Astrocyte of the cerebellum (primary cell): ENCODE data around the gene SPG11.

ENCODE experiments used
- DNase-seq: peaks from one replicate; pipeline ENCODE4 v3.0.0-alpha.2; 2011; ENCODE audit warnings: low read depth
- H3K4me3 ChIP-seq: 2 replicates; pipeline ENCODE4 v1.5.1; 2011; ENCODE audit warnings: mild to moderate bottlenecking, low read depth, low read length, moderate library complexity
- in situ Hi-C: cut with HindIII; loops from 2 replicates; pipeline ENCODE4 v1.10.0; 2017; ENCODE audit warnings: low sequenced_read_pairs
- TF ChIP-seq, protein P1 (sequence below): IDR thresholded peaks from 2 replicates; pipeline ENCODE4 v1.5.1; 2012; ENCODE audit warnings: low read length, low read depth, moderate library complexity, mild to moderate bottlenecking; ENCODE audit errors: missing control alignments

SPG11 gene

DNA sequence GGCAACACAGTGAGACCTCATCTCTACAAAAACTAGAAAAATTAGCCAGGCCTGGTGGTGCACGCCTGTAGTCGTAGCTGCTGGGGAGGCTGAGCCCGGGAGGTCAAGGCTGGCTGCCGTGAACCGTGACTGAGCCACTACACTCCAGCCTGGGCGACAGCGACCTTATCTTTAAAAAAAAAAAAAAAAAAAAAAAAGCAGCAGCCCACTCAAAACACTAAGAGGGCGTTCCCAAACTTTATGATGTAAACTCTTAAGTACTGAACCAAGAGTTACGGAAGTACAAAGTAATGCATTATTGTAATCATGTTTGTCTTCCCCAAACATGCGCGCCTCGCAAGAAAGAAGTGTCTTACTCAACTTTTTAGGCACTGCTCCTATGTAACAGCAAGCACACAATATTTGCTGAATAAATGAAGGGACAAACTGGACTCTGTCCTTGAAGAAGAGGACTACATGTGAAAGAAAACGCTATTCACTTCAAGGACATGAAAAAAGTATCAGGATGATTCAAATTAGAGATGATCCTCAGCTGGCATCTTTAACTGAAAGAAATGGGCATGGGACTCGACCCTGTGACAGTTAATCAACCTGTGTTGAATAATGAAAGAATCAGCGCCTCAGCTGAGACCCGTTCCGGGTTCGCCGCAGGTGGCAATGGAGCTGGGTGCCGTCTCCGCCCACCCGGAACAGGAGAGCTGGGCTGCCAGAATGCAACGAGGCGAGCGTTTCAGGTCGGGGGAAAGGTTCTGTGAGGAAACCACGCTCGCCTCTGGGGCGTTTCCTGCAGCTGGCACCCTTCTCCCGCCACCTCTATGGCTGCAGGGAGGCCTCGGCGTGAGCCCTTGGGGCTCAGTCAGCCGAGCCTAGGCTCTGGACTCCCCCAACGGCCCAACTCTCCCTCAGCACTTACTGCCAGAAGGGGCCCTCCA is 718 bp downstream of the SPG11 start:
- H3K4me3 ChIP-seq, result peak overlapping the region; percentile 98
- in situ Hi-C loops, result no loop called here
- DNase-seq, result peak; percentile 6

DNA sequence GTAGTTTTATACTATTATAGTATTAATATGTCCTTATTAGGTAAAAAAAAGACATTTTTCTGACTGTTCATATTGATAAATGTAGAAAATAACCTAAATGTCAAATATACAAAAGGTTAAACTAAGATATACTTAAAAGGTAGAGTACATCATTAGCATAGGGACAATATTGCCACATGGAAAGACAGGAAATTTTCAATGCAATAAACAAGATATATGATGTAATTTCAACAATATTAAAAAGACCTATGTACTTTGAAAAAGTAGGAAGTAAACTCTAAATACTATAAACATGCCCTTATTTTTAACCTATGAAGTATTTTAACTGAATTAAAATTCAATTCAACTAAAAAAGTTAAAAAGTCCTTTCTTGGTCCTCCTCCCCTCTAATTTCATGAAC is 1.9 kb downstream of the SPG11 start:
- in situ Hi-C loops, result no loop called here
- DNase-seq, result no peak
- TF ChIP-seq, protein P1, sequence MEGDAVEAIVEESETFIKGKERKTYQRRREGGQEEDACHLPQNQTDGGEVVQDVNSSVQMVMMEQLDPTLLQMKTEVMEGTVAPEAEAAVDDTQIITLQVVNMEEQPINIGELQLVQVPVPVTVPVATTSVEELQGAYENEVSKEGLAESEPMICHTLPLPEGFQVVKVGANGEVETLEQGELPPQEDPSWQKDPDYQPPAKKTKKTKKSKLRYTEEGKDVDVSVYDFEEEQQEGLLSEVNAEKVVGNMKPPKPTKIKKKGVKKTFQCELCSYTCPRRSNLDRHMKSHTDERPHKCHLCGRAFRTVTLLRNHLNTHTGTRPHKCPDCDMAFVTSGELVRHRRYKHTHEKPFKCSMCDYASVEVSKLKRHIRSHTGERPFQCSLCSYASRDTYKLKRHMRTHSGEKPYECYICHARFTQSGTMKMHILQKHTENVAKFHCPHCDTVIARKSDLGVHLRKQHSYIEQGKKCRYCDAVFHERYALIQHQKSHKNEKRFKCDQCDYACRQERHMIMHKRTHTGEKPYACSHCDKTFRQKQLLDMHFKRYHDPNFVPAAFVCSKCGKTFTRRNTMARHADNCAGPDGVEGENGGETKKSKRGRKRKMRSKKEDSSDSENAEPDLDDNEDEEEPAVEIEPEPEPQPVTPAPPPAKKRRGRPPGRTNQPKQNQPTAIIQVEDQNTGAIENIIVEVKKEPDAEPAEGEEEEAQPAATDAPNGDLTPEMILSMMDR, result no peak
- H3K4me3 ChIP-seq, result no peak overlapping the region

More for the DNA sequence above, 718 bp downstream of the SPG11 start:
- TF ChIP-seq, protein P1, result no peak

DNA sequence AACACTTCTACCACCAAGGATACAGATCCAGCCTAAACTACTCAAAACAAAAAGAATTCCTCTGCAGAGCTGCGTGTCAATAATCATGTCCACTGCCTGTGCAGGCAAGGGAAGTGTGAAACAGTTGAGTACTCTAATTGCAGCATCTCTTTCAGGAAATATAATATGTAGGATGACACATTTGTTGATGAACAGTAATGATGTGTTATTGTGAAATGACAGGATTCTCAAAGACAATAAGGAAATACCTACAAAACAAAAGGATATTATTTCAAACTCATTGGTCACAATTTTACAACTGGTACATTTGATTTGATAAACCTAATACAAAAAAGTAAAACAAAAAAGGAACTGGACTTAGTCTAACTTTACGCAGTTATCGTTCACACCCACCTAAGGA is 4.4 kb downstream of the SPG11 start:
- in situ Hi-C loops, result no loop called here
- TF ChIP-seq, protein P1, result no peak
- H3K4me3 ChIP-seq, result no peak overlapping the region
- no peak for DNase-seq

DNA sequence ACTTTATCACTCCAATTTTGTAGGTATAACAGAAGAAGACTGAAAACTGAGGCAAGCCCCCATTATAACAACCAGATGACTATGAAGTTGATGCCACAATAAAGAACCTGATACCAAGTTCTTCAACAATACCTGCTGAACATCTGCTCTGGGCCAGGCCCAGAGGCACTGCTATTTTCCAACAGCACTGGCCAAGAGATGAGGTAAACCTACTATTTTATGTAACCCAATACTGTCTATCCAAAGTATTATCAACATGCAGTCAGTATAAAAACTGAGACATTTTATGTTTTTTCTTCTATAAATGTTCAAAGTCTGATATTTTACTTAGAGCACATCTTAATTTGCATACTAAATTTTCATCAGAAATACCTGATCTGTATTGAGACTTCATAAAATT is 6.1 kb downstream of the SPG11 start:
- TF ChIP-seq, protein P1, result no peak
- in situ Hi-C loops, result no loop called here
- H3K4me3 ChIP-seq, result no peak overlapping the region
- no peak for DNase-seq

DNA sequence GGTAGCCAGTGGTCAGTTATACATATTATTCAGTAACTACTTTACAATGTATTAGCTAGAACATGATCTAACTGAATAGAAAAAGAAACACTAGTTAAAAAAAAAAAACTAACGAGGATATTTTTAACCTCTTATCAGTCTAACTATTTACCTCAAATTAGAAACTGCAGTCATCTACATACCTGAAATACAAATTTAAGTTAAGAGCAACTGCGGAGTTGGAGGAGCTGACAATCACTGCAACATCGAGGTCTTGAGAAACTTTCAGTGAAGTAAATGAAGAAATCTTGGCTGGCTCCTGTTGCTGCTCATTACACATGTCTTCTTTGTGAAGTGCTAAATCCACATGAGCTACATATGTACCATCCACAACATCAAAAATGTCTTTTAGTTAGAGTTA is 6.5 kb downstream of the SPG11 start:
- no peak overlapping the region for H3K4me3 ChIP-seq
- in situ Hi-C loops, result no loop called here
- TF ChIP-seq, protein P1, result no peak
- DNase-seq, result no peak

DNA sequence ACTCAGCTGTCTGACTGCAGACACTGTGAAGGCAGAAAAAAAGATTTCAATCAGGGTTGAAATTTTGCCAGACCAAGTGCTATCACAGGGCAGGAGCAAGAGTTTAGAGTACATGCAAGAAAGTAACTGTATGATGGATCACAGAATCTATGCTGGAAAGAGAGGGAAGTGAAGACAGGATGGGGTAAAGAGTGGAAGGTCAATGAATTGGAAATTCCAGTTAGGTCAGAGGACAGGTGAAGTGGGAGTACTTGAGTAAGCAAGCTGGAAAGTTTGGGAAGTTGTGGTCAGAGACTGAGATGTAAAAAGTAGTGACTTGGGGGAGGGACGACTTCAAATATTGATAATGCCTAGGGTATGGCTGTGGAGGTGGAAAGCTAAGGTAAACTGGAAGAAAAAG is 7.2 kb downstream of the SPG11 start:
- no peak for DNase-seq
- in situ Hi-C loops, result no loop called here

More for the DNA sequence above, 7.2 kb downstream of the SPG11 start:
- TF ChIP-seq, protein P1, result no peak
- no peak overlapping the region for H3K4me3 ChIP-seq
